HG02678 (cell line): ENCODE measurements around the gene NFKBIE.

Source experiments
- ATAC-seq: cut with Tn5 transposase; IDR thresholded peaks from one replicate; pipeline ENCODE4 v1.9.1; 2021; ENCODE audit warnings: mild to moderate bottlenecking, moderate library complexity; ENCODE audit not compliant: unreplicated experiment

The NFKBIE gene

DNA sequence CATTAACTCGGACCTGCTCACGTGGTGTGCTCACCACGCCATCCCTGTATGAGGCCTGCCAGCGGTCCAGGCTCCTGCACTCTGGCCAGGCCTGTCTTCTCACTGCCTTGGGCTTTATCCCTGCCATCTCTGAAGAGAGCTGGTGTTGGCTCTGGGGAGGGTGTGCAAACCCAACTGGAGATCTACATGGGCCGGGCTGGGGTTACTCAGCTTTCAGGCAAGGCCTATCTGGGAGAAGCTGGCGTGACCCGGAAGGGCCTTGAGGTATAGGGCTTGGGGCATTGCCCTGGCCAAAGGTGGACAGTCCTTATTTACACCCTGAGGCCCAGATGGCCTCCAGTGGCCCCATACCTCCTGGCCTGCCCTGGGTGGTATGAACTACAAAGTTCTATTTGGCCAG, 36.9 kb downstream of the NFKBIE start:
- no peak for ATAC-seq

DNA sequence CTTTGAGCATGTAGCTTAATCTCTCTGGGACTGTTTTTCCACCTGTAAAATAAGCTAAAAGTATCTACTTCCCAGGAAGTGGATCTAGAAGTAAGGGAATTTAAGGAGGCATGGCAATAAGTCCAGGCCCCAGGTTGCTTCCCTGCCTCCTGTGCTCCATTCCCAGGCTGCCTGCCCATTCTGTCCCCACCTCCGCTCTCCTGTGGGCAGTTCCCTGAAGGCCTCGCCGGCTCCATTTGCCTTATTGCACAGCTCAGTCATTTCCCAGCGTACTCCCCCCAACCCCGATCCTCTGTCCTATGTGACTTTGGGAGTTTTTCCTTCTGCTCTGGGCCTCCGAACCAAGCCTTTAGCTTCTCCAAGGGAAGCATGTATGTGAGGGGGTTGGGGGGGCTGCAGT, 37.3 kb downstream of the NFKBIE start:
- no peak for ATAC-seq

- no peak for ATAC-seq
These were observed 38.1 kb downstream of the NFKBIE start for GRCh38 chr6:44227148-44227793.

GRCh38 chr6:44226368-44227147, 38.8 kb downstream of the NFKBIE start:
- no peak for ATAC-seq

DNA sequence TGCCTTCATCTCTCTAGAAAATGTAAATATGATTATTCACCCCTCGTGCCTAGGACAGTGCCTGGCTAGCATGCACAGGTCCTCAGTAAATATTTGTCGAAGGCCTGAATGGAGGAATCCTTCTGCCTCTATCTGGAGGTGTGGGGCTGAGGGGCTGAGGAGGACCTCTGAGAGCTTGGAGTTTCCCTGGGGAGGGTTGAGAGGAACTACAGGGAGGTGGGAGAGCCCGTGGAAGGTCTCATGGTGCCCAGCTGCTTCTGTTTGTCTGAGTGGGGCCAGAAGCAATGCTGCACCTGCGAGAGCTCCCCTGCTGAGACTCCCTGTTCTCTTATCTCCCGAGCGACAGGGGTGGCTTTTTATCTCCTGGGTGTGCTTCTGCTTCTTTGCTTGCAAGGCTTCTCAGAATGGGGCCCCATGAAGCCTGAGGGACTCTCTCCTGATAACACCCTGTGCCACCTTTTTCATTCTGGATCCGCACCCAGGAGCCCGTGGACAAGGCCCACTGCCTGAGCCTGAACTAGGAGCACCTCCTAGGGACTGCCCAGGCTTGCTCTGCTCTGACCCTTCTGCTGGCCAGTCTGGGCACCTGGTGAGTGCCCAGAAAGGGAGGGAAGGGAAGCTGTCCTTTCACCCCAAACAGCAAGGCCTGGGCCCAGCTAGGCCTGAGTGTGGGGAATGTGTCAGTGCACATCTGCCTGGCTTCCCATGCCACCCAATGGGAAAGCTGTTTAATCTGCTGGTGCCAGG, 39.6 kb downstream of the NFKBIE start:
- ATAC-seq = no peak

DNA sequence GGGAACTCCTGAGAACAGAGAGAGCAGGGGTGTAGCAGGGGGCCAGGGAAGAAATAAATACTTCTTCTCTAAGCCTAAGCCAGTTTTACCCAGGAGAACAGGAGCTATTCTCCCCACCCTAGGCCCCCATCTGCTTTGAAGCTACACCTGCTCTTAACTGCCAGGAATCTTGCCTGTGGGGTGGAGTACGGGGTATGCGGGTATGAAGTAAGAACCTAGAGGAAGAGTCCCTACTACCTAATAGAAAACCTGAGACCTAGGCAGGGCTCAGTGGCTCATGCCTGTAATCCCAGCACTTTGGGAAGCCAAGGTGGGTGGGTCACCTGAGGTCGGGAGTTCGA, 40.4 kb downstream of the NFKBIE start:
- ATAC-seq = no peak

- ATAC-seq = peak; percentile 11
These were observed 41.1 kb downstream of the NFKBIE start for GRCh38 chr6:44224029-44224964.

GRCh38 chr6:44223319-44224028, 41.9 kb downstream of the NFKBIE start, which contains the start of gene SLC29A1:
SLC29A1 (plus strand) TSS chr6:44223595; CDS start chr6:44227314, 3,719 bp downstream.
- ATAC-seq = peak; percentile 48

GRCh38 chr6:44222486-44223318, 42.6 kb downstream of the NFKBIE start:
- ATAC-seq = peak; percentile 1

DNA sequence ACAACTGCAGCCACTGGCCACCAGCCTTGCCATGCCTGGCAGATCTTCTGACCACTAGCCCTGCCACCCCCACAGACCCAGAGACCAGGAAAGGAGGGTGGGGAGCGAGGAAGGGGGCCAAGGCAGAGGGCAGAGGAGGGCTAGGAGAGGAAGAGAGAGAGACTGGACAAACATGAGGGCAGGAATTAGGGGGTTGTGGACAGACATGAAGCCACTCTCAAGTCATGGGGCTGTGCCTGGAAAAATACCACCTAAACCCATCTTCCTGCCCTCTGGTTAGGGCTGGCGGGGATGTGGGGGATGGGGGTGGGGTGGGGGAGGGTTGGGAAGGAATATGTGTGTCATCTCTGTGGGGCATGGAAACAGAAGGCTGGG, 43.4 kb downstream of the NFKBIE start:
- no peak for ATAC-seq

DNA sequence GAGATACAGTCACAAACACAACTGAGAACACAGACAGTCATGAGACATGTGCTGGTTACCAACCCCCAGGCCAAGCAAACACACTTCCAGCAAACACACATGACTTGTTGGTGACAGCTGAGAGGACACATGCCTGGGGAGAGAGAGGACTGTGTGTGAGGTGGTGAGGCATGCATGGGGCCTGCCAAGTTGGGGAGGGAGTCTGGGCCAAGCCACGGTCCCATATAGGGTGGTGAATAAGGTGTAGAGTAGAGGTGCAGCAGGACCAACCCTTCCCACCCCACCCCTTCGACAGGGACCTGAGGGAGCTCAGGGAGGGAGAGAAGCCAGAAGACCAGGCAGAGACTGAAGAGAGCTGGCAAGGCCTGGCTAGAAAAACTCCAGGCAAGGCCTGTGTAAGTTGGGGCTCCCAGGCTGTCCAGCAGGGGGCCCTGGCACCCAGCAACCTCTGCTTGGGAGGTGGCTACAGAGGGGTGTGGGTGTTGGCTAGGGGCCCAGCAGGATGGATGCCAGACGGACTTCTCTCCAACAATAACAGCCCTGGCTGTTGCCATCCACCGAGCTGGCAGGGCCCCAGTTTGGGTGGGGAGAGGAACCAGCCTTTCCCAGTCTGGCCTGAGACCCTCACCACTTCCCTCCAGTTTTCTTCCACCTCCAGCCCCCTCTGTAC, 43.9 kb downstream of the NFKBIE start:
- peak; percentile 34 for ATAC-seq

DNA sequence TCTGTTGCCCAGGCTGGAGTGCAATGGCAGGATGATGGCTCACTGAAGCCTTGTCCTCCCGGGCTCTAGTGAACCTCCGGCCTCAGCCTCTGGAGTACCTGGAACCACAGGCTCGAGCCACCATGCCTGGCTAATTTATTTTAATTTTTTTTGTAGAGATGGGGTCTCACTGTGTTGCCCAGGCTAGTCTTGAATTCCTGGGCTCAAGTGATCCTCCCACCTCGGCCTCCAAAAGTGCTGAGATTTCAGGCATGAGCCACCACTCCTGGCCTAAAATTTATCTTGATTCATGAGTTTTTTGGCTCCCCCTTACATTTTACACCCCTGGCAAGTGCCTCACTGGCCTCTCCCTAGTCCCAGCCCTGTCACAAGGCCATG, 44.4 kb downstream of the NFKBIE start:
- no peak for ATAC-seq

DNA sequence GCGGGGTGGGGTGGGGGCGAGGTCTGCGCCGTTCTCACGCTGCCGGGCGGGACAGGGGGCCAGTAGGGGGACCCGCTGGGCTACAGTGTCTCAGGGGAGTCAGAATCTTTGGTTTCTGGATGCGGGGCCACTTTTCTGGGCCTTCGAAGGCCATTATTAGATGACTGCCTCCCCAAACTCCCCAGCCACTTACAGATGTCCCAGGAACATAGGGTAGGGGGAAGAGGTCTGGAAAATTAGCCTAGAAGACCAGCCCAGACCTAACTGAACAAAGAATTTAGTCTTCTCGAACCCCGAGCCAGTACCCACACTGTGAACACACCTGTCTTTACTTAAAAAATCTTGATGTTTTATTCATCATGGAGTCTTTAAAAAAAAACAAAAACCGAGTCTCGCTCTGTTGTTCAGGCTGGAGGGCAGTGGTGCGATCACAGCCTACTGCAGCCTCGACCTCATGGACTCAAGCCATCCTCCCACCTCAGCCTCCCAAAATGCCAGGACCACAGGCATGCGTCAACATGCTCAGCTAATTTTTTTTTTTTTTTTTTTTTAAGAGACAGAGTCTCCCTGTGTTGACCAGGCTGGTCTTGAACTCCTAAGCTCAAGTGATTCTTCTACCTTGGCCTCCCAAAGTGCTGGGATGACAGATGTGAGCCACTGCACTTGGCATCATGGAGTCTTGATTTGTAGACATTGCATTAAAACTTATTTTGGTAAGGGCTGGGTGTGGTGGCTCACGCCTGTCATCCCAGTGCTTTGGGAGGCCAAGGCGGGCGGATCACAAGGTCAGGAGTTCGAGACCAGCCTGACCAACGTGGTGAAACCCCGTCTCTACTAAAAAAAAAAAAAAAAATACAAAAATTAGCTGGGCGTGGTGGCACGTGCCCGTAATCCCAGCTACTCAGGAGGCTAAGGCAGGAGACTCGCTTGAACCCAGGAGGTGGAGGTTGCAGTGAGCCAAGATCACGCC, 45.3 kb downstream of the NFKBIE start:
- ATAC-seq = no peak

DNA sequence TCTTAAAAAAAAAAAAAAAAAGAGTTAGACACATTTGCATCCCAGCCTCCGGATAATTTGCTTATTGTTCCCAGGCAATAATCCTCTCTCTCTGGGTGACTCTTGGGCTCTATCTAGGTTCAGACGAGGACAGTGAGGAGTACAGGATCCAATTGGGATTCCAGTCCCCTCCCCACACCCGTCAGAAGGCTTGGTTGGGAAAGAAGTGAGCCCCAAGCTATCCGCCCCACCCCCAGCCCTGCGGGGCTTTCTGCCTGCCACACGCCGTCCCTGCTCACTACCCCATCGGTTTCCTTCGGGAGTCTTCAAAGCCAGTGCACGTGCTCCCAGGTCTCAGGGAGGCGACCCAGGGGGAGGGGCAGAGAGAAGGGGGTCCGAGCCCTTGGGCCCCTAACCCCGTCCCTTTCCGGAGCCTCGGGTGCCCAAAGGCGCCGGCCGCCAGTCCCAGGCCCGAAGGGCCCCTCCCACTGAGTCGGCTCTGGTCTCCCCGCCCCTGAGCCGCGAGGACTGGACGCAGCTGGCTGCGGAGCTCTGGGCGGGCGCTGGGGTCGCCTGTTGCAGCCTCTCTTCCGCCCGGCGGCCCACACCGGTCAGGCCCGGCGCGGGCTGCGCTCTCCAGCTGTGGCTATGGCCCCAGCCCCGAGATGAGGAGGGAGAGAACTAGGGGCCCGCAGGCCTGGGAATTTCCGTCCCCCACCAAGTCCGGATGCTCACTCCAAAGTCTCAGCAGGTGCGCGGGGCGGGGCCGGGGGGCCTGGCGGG, 46.1 kb downstream of the NFKBIE start:
- ATAC-seq = peak; percentile 57

- no peak for ATAC-seq
These were observed 47.8 kb downstream of the NFKBIE start for GRCh38 chr6:44217332-44218143.
